Lower leg skin (tissue), 4 donors: ENCODE data around the gene PAEP. TPM values are rescaled to one million over a fixed set of nuclear protein-coding genes. Genes with fewer than 3 reads are reported as not detected.

Source experiments
- DNase-seq, 2 donors: peaks; one replicate each; pipeline ENCODE4 v3.0.0-alpha.2; 2019; ENCODE audit warnings: low spot score in 2 of 2
- H3K4me3 ChIP-seq: fragments of 200-600 bp; sonication (generic); 2 replicates; pipeline ENCODE4 v1.5.1; 2017; ENCODE audit warnings: mild to moderate bottlenecking, low read depth; ENCODE audit not compliant: poor library complexity, severe bottlenecking
- CTCF ChIP-seq, 3 donors: fragments of 450-650 bp; IDR thresholded peaks; one replicate each; pipeline ENCODE4 v1.5.1; 2016; ENCODE audit warnings: antibody characterized with exemption in 3 of 3, mild to moderate bottlenecking in 3 of 3, moderate library complexity in 2 of 3
- POLR2A ChIP-seq, 2 donors: fragments of 450-650 bp; IDR thresholded peaks; one replicate each; pipeline ENCODE4 v1.6.1; 2016 to 2017; ENCODE audit warnings: antibody characterized with exemption in 2 of 2, mild to moderate bottlenecking in 1 of 2, moderate library complexity in 1 of 2
- WGBS, 2 donors: methylation state at CpG; one replicate each; pipeline ENCODE4 v1.1.5; 2018; 5-methylcytosine and 5-hydroxymethylcytosine counted together
- intact Hi-C: fragments of 100-400 bp; cut with DNase I; formaldehyde crosslinking; loops from one replicate; pipeline ENCODE4 v1.15.0; 2023; ENCODE audit warnings: low total_unique reads
- total RNA-seq, 4 donors: library from RNA; depleted of rRNA; stranded (reverse); fragments of >200 nt; gene quantifications; one replicate each; pipeline ENCODE4 v1.1.0, GENCODE V29; 2016

Gene PAEP
- total RNA-seq, 4 donors from 2014 or later: 0.71 to 2.7 (median 0.89) TPM; not detected in 1

DNA sequence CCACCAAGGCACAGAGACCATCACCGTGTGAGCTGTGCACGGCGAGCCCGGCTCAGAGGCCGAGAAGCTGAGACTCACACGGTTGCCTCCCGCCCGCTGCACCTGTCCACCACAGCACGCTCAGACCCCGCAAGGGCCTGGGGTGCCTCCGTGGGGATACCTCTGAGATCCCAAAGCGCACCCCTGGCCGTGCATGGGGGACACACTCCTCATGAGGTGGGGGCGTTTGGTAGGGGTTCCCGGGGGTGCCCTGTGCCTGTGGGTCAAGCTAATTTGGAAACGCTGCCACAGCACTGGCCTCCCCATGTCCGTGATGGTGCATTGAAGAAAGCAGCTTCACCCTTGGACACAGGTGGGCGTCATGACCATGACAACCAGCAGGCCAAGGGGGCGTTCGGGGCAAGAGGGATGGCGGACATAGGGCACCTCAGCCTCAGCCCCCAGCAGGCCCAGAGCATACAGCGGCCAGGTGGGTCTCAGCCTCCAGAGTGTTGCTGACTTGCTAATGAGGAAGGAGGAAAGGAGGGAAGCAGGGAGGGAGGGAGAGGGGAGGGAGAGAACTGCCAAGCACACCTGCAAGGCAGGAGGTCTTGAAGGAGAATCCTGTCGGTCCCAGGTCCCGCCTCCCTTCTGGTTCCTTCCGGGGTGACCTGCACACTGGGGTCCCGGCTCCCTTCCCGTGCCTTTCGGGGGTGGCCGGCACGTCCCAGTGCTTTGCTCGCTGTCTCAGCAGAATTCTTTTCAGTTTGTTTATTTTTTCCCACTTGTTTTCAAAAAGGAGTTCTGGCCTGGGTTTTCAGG lies 43.1 kb downstream of the PAEP start:
- DNase-seq: peak in 1 of 2 donors; percentile 75
- TF ChIP-seq CTCF (IDR thresholded peaks at IDR 0.05) (no peak), POLR2A (IDR thresholded peaks at IDR 0.05) (no peak)
- intact Hi-C loops: no loop called here
- H3K4me3 ChIP-seq: no peak overlapping the region
- WGBS, 2 donors: 78 to 84% methylated on average over 31 of the region's 31 CpGs

DNA sequence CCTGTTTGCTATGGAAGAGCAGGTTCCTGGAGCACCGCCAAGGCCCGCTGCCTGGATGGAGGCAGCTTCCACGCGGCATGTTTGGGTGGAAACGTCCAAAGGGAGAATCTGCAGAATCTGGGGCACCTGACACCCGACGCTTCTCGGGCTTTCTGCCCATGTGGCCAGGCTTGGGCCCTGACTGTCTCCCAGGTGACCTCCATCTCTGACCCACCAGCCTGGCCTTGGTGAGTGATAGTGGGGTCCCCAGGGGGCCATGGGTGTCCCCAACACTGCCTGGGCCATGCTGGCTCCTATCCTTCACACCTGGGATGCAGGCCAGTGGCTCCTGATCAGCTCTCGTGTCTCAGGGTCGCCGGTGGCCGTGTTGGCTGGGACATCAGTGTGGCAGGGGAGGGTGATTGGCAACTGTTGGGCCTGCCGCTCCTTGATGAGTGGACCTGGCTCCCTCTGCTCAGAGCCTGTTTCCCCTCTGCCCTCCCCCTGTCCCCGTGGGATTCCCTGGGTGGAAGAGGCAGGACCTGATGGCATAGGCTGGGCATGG lies 43.8 kb downstream of the PAEP start:
- DNase-seq: peak; percentile 11 to 67
- H3K4me3 ChIP-seq: no peak overlapping the region
- 40 to 69% methylated on average over 10 to 14 of the region's 14 CpGs for WGBS, 2 donors
- intact Hi-C loops: no loop called here
- no peak for TF ChIP-seq POLR2A (IDR thresholded peaks at IDR 0.05)

- DNase-seq: peak in 1 of 2 donors; percentile 42
- no peak overlapping the region for H3K4me3 ChIP-seq
- no peak for TF ChIP-seq POLR2A (IDR thresholded peaks at IDR 0.05)
- no peak for TF ChIP-seq CTCF (IDR thresholded peaks at IDR 0.05)
- intact Hi-C loops: no loop called here
- 90% methylated on average over 11 of the region's 11 CpGs for WGBS, 2 donors
These were observed 45.3 kb downstream of the PAEP start for GRCh38 chr9:135606885-135607259.

DNA sequence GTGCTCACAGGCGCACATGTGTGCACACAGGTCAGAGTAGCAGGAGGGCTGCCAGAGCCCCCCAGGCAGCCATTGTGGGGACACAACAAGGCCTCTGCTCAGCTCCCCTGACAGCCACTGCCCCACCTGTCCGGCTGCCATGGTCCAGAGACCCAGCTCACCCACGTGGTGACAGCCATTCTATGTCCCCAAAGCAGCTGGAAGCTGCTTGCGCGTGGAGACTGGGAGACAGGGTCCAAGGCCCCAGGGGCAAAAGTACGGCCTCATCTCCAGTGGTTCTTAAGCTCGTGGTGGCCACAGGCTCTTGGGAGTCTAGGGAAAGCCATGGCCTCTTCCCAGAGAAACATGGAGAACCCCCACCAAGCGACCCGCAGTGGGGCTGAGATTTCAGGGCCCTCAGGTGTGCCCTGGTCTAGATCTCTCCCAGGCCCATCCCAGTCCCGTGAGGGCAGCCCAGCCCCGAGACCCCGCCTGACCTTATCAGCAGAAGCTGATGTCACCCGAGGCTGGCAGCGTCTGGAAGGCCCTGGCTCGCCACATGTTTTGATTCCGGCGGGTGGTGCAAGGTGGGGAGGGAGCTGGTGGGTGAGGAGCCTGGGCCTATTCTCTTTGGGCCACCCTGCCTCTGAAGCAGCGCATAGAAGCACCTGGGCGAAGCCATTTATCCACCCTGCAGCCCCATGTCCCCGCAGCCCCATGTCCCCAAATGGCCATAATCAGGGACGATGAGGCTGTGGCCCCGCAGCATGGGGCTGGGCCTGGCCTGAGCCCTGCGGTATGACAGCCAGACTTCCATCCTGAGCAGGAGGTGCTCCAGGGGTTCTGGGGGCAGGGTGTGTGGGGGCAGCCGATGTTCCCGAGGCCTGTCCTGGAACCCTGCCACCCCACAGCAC lies 46.1 kb downstream of the PAEP start:
- TF ChIP-seq POLR2A (IDR thresholded peaks at IDR 0.05): no peak
- no peak for TF ChIP-seq CTCF (IDR thresholded peaks at IDR 0.05)
- H3K4me3 ChIP-seq: no peak overlapping the region
- intact Hi-C loops: no loop called here
- DNase-seq: peak in 1 of 2 donors; percentile 83
- 77 to 80% methylated on average over 12 to 20 of the region's 25 CpGs for WGBS, 2 donors

GRCh38 chr9:135608294-135608998 lies 46.9 kb downstream of the PAEP start:
- no peak for TF ChIP-seq CTCF (IDR thresholded peaks at IDR 0.05)
- WGBS, 2 donors: 73 to 76% methylated on average over 12 to 19 of the region's 22 CpGs
- DNase-seq: peak in 1 of 2 donors; percentile 50
- intact Hi-C loops: no loop called here
- H3K4me3 ChIP-seq: no peak overlapping the region
